Astrocyte of the cerebellum (primary cell): ENCODE results near the gene TTC39C.

Experiments
- DNase-seq: peaks from one replicate; pipeline ENCODE4 v3.0.0-alpha.2; 2011; ENCODE audit warnings: low read depth
- H3K4me3 ChIP-seq: 2 replicates; pipeline ENCODE4 v1.5.1; 2011; ENCODE audit warnings: mild to moderate bottlenecking, low read depth, low read length, moderate library complexity
- CTCF ChIP-seq: IDR thresholded peaks from 2 replicates; pipeline ENCODE4 v1.5.1; 2012; ENCODE audit warnings: low read length, low read depth, moderate library complexity, mild to moderate bottlenecking; ENCODE audit errors: missing control alignments
- in situ Hi-C: cut with HindIII; loops from 2 replicates; pipeline ENCODE4 v1.10.0; 2017; ENCODE audit warnings: low sequenced_read_pairs

The TTC39C gene

GRCh38 chr18:24090876-24091275 is 76.3 kb downstream of the TTC39C start:
- in situ Hi-C loops = no loop called here

GRCh38 chr18:24094561-24094960 is 80.0 kb downstream of the TTC39C start:
- no peak for TF ChIP-seq CTCF
- in situ Hi-C loops = no loop called here
- no peak overlapping the region for H3K4me3 ChIP-seq
- DNase-seq = no peak

More at GRCh38 chr18:24090876-24091275, 76.3 kb downstream of the TTC39C start:
- TF ChIP-seq CTCF = no peak
- no peak overlapping the region for H3K4me3 ChIP-seq
- DNase-seq = no peak

GRCh38 chr18:24095976-24096375 is 81.4 kb downstream of the TTC39C start:
- TF ChIP-seq CTCF = no peak
- DNase-seq = no peak
- in situ Hi-C loops = no loop called here

GRCh38 chr18:24103320-24104021 is 88.9 kb downstream of the TTC39C start:
- no peak for DNase-seq
- in situ Hi-C loops = loop anchor here (25.0 kb wide), 1 partner anchor 591 kb away; the partner anchor contains the start of gene RMC1
- no peak overlapping the region for H3K4me3 ChIP-seq
- TF ChIP-seq CTCF = no peak

More at GRCh38 chr18:24095976-24096375, 81.4 kb downstream of the TTC39C start:
- H3K4me3 ChIP-seq = no peak overlapping the region

GRCh38 chr18:24104486-24104885 is 89.9 kb downstream of the TTC39C start:
- in situ Hi-C loops = loop anchor here (25.0 kb wide), 1 partner anchor 592 kb away; the partner anchor contains the start of gene RMC1
- DNase-seq = no peak
- TF ChIP-seq CTCF = no peak
- no peak overlapping the region for H3K4me3 ChIP-seq

- TF ChIP-seq CTCF = no peak
- in situ Hi-C loops = loop anchor here (25.0 kb wide), 1 partner anchor 596 kb away; the partner anchor contains the start of gene RMC1
- H3K4me3 ChIP-seq = no peak overlapping the region
- DNase-seq = no peak
These were observed 94.1 kb downstream of the TTC39C start for GRCh38 chr18:24108641-24109040.
